ENCODE measurements around the gene CCDC85C.

DNA sequence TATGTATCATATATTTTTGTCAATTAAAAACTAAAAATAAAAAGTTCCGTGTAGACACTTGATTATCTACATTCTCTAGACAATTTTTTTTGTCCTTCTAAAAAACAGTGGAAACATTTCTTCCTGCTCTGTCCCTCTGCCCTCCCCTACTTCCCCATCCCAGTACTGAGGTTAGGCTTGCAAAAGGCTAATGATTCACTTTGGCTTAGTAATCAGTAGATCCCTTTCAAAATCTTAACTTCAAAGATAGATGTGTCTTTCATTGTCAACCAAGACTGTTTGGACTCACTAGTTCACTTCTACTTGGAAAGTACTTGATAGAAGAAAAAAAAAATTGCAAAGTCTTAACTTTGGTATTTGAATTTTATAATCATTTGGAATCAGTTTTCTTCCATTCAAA lies 127.1 kb downstream of the CCDC85C start:
- TF ChIP-seq CTCF (IDR thresholded peaks at IDR 0.05) (no peak), POLR2A (IDR thresholded peaks at IDR 0.05) (no peak), EP300 (IDR thresholded peaks at IDR 0.05) (no peak)

Measured in ovary (tissue), 3 donors.